AG20443 (cell line): ENCODE results near the gene MARS2.
"Not testable (repeated sequence)": the region's sequence is repeated elsewhere in the genome, so short reads cannot be mapped to it uniquely, and the experiment has no call there.

Experiments
- DNase-seq: peaks from one replicate; pipeline ENCODE4 v3.0.0; 2012; ENCODE audit warnings: low spot score, mixed read lengths

Gene MARS2

DNA sequence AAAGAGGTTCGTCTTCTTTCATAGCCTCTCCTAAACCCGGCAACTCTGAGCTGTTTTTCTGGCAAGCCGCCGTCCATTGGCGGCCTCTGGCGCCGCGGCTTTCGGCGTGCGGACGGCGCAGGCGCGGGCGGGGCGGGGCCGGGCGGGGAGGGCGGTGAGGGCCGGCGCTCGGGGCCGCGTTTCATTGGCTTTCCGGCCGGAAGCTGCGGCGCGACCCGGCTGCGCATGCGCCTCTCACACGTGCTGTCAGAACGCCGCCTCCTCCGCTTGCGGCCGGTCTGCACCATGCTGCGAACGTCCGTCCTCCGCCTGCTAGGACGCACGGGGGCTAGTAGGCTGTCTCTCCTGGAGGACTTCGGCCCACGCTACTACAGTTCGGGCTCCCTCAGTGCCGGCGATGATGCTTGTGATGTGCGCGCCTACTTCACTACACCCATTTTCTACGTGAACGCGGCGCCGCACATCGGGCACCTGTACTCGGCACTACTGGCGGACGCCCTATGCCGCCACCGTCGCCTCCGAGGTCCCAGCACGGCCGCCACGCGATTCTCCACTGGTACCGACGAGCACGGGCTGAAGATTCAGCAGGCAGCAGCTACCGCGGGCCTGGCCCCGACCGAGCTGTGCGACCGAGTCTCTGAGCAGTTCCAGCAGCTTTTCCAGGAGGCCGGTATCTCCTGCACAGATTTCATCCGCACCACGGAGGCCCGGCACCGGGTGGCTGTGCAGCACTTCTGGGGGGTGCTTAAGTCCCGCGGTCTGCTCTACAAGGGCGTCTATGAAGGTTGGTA lies at the start of gene MARS2:
TSS of gene MARS2 (plus strand) at position 249 of the 791 bp plus-strand sequence. CDS start at position 286, 37 bp downstream.
- DNase-seq, result peak; percentile 99

DNA sequence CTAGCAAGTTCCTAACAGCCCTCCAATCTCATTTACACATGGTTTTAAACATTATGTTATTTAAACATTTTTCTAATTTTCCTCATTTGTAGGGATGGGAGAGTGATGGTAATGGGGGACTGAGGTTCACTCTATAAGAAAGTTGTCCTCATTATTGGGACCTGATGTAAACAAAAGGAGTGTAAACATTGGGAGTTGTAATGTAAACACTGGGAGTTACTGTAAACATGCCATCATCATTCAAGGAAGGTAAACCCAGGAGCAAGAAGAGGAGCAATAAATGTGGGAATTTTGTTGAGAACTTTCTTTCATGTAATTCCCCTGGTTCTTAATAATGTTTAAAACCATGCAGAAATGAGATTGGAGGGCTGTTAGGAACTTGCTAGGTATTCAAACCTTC lies 47.6 kb upstream of the MARS2 start:
- DNase-seq, result no peak

DNA sequence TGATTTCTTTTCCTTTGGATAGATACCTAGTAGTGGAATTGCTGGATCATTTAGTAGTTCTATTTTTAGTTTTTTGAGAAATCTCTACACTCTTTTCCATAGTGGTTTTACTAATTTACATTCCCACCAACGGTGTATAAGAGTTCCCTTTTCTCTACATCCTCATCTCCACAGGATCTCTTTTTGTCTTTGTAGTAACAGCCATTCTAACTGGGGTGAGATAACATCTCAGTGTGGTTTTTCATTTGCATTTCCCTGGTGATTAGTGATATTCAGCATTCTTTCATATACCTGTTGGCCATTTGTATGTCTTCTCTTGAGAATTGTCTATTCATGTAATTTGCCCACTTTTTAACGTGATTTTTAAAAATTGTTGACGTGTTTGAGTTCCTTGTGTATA lies 43.5 kb upstream of the MARS2 start:
- no peak for DNase-seq

DNA sequence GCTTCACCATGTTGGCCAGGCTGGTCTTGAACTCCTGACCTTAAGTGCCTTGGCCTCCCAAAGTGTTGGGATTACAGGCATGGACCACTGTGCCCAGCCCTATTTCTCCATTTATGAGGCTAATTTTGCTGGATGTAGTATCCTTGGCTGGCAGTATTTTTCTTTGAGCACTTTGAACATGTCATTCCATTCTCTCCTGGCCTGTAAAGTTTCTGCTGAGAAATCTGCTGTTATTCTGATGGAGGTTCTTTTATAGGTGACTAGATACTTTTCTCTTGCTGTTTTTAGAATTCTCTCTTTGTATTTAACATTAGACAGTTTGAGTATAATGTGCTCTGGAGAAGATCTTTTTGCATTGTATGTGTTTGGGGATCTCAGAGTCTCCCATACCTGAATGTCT lies 38.9 kb upstream of the MARS2 start:
- no peak for DNase-seq

DNA sequence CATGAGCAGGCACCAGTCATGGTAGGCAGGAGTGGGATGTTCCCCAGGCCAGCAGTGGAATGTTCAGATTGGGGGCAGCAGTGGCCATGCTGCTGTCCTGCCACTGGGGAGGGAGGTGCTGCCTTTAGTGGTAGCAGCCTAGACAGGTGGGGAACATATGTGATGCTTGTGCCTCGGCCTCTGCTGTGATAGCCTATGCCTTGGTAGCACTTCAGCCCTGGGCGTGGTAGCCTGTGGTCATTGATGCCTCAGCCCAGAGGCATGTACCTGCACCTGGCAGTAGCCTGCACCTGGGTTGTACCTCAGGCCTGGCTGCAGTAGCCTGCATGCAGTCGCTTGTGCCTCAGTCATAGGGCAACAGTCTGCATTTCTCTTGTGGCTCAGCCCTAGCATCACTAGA lies 36.9 kb upstream of the MARS2 start:
- no peak for DNase-seq

DNA sequence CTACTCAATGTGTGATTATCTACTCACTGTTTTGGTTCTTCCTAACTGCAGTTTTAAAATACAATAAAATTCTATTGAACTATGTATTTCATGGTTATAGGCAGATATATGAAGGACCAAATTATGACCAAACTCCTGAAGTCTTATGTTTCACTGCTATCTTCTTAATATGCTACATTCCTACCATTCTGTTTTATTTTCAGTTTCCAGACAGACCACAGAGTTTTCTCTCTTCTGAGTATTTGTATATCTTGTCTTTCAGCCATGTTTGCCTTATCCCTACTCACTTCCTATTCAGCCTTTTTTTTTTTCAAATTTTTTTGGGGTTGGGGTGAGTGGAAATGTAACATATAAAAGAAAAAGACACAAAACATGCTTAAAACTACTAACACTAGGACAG lies 36.1 kb upstream of the MARS2 start:
- DNase-seq, result no peak

DNA sequence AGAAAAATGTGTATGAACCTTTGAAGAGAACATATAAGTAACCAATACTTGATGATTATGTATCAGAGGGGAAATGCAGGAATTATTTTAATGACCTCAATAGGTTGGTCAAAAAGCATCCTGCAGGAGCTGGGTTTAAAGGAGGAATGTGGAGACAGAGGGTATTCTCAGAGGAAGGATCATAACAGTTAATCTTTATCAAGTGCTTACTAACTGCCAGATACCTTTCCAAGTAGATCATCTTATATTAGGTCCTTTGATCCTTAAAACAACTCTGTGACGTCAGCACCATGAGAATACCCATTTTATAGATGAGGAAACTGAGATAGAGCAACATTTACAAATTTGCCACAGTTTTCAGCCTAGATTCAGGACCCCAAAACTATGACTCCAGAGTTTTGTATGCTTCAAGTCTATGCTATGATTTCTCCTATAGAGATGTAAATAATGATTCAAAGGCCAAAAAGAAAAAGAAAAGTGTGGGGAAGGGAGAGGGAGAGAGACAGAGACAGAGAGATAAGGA lies 32.7 kb upstream of the MARS2 start:
- DNase-seq, result no peak

DNA sequence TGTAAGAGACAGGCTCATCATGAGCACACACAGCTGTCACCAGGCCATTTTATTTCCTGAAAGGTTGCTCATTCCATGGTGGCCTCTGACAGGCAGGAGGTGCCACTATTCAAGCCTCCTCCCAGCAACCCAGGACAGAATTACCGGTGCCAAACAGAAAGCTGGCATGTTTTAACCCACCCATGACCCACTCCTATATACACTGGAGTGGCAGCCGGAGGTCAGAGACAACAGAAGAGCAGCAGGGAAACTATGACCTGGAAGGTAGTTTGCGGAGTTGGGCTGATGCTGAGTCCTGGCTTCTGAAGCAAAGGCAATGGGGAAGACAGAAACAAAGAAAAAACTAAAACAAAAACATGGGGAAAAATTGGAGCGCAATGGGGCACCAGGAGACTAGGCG lies 32.1 kb upstream of the MARS2 start:
- DNase-seq, result no peak

DNA sequence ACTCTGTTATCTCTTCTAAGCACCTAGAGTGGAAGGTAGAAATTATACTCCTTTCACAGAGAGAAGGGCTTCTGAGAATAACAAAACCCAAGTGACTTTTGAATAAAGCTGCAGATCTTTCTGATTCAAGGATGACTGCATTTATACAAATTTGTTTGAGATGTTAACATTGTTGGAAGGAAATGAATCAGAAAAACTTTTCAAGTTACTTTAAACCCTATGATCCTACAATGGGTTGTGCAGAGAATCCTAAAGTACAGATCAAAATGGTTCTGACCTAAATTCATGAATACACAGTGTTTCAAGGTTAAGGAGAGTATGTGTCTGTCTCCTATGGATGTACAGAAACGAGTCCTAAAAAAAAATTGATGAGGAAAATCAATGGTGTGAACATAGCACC lies 31.6 kb upstream of the MARS2 start:
- DNase-seq, result no peak

DNA sequence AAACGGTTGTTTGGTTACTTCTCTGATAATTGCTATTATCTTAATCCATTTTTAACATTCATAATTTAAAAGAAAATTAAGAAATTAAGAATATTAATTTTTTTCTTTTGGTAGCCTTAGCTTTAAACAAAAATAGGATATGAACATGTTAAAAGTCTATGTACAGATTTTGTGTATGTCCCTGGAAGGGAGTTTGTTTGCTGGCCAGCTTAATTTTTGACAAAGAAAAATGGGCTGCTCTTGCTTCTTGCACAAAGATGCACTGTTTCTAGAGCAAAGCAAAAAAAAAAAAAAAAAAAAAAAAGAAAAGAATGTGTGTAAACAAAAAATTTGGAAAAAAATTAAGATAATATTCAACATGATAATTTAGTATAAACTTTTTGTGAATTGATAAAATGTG lies 31.1 kb upstream of the MARS2 start:
- DNase-seq, result no peak

DNA sequence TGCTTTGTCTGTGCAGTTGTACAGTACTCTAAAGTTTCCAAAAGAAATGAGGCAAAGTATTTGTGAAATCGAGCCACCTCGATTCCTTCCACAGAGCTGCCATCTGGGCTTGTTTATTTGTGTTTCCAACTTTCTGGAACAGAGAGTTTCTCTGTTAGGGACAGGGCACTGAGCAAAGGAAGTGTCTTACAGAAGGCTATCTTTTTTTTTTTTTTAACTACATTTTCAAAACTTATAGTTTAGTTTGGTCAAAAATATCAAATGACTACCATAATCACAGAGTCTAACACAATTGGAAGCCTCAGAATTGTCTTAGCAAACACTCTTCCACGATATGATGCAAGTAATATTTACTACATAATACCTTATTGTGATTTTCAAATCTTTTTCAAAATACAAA lies 30.6 kb upstream of the MARS2 start:
- no peak for DNase-seq

DNA sequence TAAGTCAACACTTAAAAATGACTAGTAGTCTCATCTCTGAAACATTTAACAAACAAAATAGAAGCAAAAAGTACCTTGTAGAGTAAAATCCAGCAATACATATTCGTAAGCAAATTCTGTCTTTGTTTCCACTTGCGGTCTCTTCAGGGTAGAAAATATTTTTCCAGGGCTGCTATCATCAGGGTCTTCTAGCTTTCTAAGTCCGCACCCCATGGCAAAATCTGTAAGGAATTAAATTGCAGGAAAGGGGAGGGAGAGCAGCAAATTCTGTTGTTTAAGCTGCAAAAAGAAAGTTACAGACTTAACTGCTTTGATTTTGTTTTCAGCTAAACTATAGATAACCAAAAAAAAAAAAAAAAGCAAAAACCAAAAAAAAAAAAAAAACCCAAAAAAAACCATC lies 29.9 kb upstream of the MARS2 start, which contains the start of gene RFTN2:
TSS of gene RFTN2 (minus strand) at position 342 of the 400 bp plus-strand sequence. CDS start at position 213, 129 bp downstream.
- DNase-seq, result no peak

DNA sequence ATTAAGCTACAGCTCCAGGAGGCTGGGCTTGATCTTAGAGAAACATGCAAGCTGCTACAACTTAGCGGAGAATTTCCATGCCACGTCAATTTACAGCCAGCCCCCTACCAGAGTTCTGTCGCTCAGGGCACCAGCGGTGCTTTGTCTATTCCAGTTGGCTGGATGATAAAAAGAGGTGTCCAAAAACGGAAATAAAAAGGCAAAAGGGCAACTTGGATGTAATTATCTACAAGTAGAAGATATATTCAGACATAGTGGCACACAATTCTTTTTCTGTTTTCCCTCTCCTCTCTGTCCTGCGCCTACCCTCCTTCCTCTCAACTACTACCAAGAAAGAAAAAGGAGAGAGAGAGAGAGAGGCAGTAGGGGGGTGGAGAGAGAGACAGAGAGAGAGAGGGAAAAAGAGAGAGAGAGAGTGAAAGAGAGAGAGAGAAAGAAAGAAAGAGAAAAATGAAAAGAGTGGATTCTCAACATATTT lies 29.4 kb upstream of the MARS2 start:
- DNase-seq, result peak; percentile 42

DNA sequence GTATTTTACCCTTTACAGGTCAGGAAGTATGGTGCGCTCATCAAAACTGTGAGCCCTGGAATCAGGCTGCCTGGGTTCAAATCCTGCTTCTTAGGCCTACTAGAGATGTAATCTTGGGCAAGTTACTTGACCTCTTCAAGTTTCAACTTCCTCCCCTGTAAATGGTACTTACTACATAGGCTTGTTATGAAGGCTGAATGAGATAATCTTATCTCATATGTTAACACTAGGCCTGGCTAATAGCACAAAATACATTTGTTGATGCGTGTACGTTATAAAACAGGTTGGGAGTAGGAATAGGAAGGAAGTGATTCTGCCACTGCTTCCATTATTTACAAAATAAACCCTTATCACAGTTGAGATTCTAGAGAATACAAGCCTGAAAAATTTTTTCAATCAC lies 28.1 kb upstream of the MARS2 start:
- no peak for DNase-seq

DNA sequence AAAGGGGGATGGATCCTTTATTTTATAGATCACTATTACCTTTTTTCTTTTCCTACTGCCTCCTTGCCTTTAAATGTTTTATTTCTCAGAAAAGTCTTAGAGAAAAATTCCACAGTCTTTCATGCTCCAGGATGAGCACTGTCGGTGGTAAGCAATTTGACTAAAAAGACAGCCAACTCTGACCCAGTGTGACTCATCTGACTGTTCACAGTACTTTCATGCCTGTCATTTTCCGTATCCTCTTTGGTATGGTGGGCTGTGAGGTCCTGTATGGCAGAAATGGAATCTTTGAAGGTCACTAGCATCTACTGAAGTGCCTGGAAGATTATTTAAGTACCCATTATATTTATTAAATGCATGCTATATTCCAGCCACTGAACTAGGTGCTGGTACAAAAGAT lies 27.7 kb upstream of the MARS2 start:
- peak; percentile 53 for DNase-seq

DNA sequence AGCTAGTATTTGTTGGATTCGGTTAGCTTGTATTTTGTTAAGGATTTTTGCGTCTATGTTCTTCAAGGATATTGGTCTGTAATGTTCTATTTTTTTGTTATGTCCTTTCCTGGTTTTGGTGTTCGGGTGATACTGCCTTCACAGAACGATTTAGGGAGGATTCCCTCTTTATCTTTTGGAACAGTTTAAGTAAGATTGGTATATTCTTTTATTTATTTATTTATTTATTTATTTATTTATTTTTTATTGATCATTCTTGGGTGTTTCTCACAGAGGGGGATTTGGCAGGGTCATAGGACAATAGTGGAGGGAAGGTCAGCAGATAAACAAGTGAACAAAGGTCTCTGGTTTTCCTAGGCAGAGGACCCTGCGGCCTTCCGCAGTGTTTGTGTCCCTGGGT lies 10.0 kb upstream of the MARS2 start:
- not testable (repeated sequence) for DNase-seq

DNA sequence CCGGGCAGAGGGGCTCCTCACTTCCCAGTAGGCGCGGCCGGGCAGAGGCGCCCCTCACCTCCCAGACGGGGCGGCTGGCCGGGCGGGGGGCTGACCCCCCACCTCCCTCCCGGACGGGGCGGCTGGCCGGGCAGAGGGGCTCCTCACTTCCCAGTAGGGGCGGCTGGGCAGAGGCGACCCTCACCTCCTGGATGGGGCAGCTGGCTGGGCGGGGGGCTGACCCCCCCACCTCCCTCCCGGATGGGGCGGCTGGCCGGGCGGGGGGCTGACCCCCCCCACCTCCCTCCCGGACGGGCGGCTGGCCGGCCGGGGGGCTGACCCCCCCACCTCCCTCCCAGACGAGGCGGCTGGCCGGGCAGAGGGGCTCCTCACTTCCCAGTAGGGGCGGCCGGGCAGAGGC lies 9.2 kb upstream of the MARS2 start:
- not testable (repeated sequence) for DNase-seq

DNA sequence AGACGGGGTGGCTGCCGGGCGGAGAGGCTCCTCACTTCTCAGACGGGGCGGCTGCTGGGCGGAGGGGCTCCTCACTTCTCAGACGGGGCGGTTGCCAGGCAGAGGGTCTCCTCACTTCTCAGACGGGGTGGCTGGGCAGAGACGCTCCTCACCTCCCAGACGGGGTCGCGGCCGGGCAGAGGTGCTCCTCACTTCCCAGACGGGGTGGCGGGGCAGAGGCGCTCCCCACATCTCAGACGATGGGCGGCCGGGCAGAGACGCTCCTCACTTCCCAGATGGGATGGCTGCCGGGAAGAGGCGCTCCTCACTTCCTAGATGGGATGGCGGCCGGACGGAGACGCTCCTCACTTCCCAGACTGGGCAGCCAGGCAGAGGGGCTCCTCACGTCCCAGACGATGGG lies 8.6 kb upstream of the MARS2 start:
- not testable (repeated sequence) for DNase-seq

DNA sequence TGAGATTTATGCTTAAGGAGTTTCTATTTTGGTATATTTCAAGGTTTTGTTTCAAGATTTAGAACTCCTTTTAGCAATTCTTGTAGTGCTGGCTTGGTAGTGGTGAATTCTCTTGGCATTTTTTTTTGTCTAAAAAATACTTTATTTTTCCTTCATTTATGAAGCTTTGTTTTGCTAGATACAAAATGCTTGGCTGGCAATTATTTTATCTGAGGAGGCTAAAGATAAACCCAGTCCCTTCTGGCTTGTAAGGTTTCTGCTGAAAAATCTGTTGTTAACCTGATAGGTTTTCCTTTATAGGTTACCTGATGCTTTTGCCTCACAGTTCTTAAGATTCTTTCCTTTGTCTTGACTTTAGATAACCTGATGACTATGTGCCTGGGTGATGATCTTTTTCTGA lies 5.4 kb upstream of the MARS2 start:
- DNase-seq, result not testable (repeated sequence)

DNA sequence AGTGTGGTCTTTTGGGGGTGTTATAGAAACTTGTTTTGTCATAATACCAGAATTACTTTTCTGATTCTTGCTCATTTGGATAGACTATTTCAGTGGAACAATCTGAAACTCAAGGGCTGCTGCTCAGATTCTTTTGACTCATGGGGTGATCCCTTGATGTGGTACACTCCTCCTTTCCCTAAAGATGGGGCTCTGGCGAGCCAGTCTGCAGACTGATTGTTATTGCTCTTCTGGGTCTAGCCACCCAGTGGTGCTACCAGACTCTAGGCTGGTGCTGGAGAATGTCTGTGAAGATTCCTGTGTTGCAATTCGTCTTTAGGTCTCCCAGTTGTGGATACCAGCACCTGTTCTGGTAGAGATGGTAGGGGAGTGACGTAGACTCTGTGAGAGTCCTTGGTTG lies 4.2 kb upstream of the MARS2 start:
- no peak for DNase-seq

DNA sequence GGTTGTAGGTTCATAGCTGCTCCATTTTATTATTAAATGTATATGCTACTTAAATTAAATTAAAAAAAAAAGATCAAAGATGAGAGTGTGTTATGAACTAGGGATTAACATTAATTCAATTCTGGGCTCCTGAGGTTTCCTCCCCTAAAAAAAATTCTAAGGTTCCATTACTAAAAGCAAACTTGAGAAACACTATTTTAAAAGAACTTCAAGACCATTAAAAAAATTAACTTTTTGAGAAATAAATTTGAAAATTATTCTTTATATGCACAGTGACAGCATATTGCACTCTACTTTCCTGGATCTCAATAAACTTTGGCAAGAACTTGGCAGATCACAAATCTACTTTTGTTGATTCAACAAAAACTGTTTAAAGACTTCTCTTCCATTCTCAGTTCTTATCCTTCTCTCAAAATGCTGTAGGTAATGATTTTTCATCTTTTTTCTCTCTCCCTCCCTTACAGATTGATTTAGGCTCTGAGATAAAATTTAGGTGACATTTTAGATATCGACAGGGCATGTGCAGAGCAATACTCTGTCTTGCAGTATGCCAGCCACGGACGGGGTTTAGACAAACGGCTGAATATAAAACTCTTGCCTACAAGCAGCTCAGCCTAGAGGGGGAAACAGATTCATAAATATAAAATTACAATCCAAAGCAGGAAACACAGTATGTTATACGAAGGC lies 592 bp upstream of the MARS2 start:
- no peak for DNase-seq

DNA sequence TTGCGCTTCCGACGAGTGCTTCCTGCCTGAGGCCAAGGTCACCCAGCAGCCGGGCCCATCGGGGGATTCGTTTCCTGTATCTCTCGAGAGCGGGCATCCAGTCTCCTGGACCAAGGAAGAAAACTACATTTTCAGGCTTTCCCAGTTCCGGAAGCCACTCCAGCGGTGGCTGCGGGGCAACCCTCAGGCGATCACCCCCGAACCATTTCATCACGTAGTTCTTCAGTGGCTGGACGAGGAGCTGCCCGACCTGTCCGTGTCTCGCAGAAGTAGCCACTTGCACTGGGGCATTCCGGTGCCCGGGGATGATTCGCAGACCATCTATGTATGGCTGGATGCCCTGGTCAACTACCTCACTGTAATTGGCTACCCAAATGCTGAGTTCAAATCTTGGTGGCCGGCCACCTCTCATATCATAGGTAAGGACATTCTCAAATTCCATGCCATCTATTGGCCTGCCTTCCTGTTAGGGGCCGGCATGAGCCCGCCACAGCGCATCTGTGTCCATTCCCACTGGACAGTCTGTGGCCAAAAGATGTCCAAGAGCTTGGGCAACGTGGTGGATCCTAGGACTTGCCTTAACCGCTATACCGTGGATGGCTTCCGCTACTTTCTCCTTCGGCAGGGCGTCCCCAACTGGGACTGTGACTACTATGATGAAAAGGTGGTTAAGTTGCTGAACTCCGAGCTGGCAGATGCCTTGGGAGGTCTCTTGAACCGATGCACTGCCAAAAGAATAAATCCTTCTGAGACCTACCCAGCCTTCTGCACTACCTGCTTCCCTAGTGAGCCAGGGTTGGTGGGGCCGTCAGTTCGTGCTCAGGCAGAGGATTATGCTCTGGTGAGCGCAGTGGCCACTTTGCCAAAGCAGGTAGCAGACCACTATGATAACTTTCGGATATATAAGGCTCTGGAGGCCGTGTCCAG lies 1.0 kb downstream of the MARS2 start:
- DNase-seq, result peak; percentile 22
